ENCODE data around the gene ETDC.

ETDC gene

GRCh38 chrX:135346975-135347374 is 37.7 kb downstream of the ETDC start:
- no peak for DNase-seq (ENCODE audit: low spot score)

- peak; percentile 31 for DNase-seq (ENCODE audit: low spot score)
Measured at GRCh38 chrX:135347381-135348016, 38.2 kb downstream of the ETDC start.

- no peak for DNase-seq (ENCODE audit: low spot score)
Measured at GRCh38 chrX:135354288-135354687, 45.0 kb downstream of the ETDC start.
